ACC112 (cell line): ENCODE data around the gene ARHGEF2.

Experiments
- H2AFZ ChIP-seq: fragments of 200-600 bp; sonication (generic); one replicate; pipeline ENCODE4 v1.6.0; 2017; ENCODE audit warnings: antibody characterized with exemption, low read length; ENCODE audit not compliant: unreplicated experiment
- H3K27ac ChIP-seq: fragments of 200-600 bp; sonication (generic); 2 replicates; pipeline ENCODE4 v1.5.1; 2014; ENCODE audit warnings: low read depth, mild to moderate bottlenecking, antibody characterized with exemption, low read length, moderate library complexity
- H3K27me3 ChIP-seq: fragments of 200-600 bp; sonication (generic); 2 replicates; pipeline ENCODE4 v1.6.1; 2014; ENCODE audit warnings: mild to moderate bottlenecking, antibody characterized with exemption, low read length, moderate library complexity, mixed read lengths; ENCODE audit not compliant: insufficient read depth
- H3K36me3 ChIP-seq: fragments of 200-600 bp; sonication (generic); 2 replicates; pipeline ENCODE4 v1.6.1; 2016; ENCODE audit warnings: mild to moderate bottlenecking, antibody characterized with exemption, low read length, moderate library complexity, mixed read lengths; ENCODE audit not compliant: insufficient read depth
- H3K4me1 ChIP-seq: fragments of 200-600 bp; sonication (generic); one replicate; pipeline ENCODE4 v1.6.1; 2016; ENCODE audit warnings: low read length, mixed read lengths; ENCODE audit not compliant: insufficient read depth, unreplicated experiment, control insufficient read depth
- H3K4me3 ChIP-seq: fragments of 200-600 bp; sonication (generic); 2 replicates; pipeline ENCODE4 v1.5.1; 2014; ENCODE audit warnings: mild to moderate bottlenecking, low read depth, low read length
- H3K79me2 ChIP-seq: fragments of 200-600 bp; sonication (generic); one replicate; pipeline ENCODE4 v1.6.0; 2016; ENCODE audit warnings: low read length; ENCODE audit not compliant: control insufficient read depth, unreplicated experiment, insufficient read depth

Gene ARHGEF2

GRCh38 chr1:156009404-156009803, 31.1 kb upstream of the ARHGEF2 start:
- Histone ChIP-seq H3K36me3 (peaks cover 18% of the 10 kb centered on the region), H3K27ac (no peak overlapping the region), H2AFZ (no peak overlapping the region), H3K4me1 (no peaks in the 10 kb centered on the region), H3K4me3 (no peak overlapping the region), H3K27me3 (no peaks in the 10 kb centered on the region), H3K79me2 (no peaks in the 10 kb centered on the region)

GRCh38 chr1:156006666-156007376, 28.5 kb upstream of the ARHGEF2 start:
- Histone ChIP-seq H3K27ac (no peak overlapping the region), H3K4me3 (no peak overlapping the region), H2AFZ (no peak overlapping the region), H3K4me1 (no peaks in the 10 kb centered on the region), H3K36me3 (peaks cover 9% of the 10 kb centered on the region; the same call in 1 of the 2 replicates), H3K27me3 (no peaks in the 10 kb centered on the region), H3K79me2 (no peaks in the 10 kb centered on the region)

DNA sequence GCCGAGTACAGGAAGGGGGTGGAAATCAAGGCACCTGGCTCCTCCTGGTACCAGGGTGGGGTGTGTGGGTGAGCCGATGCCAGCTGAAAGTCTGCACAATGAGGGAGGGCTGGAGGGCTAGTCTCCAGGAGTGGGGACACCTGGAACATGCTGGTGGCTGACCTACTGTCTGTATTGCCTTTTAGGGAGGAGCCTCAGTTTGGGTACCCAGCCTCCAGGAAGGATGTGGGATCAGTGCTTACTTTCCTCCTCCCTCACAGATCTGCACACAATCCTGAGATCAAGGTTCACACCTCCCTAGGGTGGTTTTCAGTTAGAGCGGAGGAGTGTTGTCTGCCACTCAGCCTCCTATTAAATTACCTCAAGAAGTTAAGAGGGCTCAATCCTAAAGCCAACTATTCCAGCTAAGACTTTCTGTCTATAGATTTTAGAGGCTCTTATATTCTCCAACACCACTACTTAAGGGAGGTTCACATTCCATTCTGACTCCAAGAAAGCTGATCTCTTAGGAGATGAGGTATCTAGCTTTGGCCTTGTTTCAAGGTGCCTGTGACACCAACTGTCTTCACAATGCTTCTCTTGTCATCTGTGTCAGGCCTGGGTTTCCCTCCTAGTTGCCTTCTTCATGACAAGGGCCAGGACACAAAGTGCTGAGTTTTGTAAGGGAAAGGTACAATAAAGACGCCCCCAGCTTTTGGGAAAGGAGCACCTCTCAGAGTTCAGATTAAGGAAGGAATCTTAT, 26.7 kb upstream of the ARHGEF2 start:
- no peaks in the 10 kb centered on the region for H3K79me2 ChIP-seq
- H3K27ac ChIP-seq: no peak overlapping the region
- peaks cover 3% of the 10 kb centered on the region for H3K4me1 ChIP-seq
- no peaks in the 10 kb centered on the region for H3K36me3 ChIP-seq
- no peaks in the 10 kb centered on the region for H3K27me3 ChIP-seq
- no peak overlapping the region for H2AFZ ChIP-seq
- H3K4me3 ChIP-seq: no peak overlapping the region

DNA sequence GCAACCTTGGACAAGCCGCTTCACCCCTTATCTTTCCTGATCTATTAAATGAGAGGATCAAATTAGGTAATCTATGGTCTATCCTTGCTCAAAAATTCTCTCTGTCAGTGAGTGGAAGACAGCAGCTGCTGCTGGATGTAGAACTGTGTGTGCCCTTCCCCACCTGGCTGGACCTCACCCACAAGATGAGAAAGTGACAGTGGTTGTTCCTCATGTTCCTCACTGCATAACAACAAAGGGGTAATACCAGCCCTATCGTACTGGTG, 25.5 kb upstream of the ARHGEF2 start:
- Histone ChIP-seq H3K79me2 (no peaks in the 10 kb centered on the region), H3K4me1 (peaks cover 3% of the 10 kb centered on the region), H3K36me3 (no peaks in the 10 kb centered on the region), H3K4me3 (no peak overlapping the region), H3K27me3 (no peaks in the 10 kb centered on the region), H2AFZ (no peak overlapping the region), H3K27ac (no peak overlapping the region)

GRCh38 chr1:156002188-156002911, 24.0 kb upstream of the ARHGEF2 start:
- Histone ChIP-seq H3K27me3 (no peaks in the 10 kb centered on the region), H2AFZ (no peak overlapping the region), H3K4me3 (no peak overlapping the region), H3K27ac (no peak overlapping the region), H3K36me3 (no peaks in the 10 kb centered on the region), H3K79me2 (no peaks in the 10 kb centered on the region), H3K4me1 (peaks cover 3% of the 10 kb centered on the region)

DNA sequence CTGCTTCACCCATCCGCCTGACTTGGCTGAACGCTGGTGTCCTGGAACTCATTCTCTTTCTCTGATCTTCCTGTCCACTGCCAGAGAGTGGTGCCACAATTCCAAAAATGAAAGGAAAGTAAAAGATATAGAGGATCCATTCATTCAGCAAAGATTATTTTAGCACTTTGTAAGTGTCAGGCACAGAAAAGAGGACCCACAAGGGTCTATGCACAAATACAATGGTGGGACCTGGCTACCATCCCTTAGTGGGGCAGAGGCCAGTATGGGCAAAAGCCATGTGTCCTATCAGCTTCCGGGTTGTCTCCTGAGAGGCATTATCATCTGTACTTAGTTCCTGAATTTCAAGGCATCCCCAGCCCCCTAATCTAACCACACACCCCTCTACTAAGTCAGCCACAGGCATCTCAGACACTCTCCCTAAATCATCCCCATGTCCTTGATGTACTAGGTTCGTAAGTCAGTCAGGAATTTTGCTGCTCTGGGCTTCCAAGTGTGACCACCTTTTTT, 23.4 kb upstream of the ARHGEF2 start:
- Histone ChIP-seq H3K79me2 (no peaks in the 10 kb centered on the region), H3K4me1 (peaks cover 3% of the 10 kb centered on the region), H3K27ac (no peak overlapping the region), H3K27me3 (no peaks in the 10 kb centered on the region), H3K36me3 (no peaks in the 10 kb centered on the region), H2AFZ (peak overlapping the region; percentile 44), H3K4me3 (no peak overlapping the region)

DNA sequence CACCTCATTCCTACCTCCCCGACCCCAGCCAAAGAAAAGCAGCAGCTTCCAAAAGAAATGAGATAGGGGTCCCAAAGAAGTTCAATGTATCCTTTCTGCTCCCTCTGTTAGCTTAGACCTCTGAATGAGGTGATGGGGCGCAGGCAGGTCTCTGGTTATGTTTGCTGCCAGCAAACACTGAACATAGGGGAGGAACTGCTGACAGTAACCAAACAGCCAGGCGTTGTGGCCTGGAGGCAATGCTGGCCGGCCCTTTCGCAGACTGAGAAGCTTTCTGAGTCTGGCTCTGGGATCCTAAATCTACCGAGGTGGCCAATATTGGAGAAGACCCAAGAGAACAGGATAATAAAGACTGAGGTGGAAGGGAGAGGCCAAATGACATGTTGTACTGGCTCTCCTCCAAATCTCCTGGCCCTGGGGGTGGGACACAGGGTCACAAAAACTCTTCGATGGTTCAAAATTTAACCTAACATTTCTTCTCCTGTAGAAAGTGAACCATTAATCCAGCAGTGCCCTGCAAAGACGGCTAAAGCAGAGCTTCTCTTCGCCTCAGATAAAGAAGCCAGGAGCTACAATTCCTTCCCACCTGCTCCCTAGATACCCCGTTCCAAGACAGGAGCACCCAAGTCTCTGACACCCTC, 22.8 kb upstream of the ARHGEF2 start:
- no peak overlapping the region for H3K27ac ChIP-seq

DNA sequence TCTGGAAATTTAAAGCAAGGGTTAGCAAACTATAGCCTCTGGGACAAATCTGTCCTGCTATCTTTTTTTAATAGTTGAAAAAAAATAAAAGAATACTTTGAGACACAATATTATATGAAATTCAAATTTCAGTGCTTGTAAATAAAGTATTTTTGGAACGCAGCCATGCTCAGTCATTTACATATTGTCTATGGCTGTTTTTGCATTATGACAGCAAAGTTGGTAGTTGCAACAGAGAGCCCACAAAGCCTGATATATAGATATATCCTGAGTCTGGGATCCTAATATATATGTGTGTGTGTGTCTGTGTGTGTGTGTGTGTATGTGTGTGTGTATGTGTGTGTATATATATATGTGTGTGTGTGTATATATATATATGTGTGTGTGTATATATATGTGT, 21.6 kb upstream of the ARHGEF2 start:
- H3K27ac ChIP-seq: no peak overlapping the region
- peaks cover 3% of the 10 kb centered on the region for H3K4me1 ChIP-seq
- H3K4me3 ChIP-seq: no peak overlapping the region
- H3K79me2 ChIP-seq: no peaks in the 10 kb centered on the region
- no peak overlapping the region for H2AFZ ChIP-seq
- H3K36me3 ChIP-seq: no peaks in the 10 kb centered on the region
- no peaks in the 10 kb centered on the region for H3K27me3 ChIP-seq

More for the DNA sequence above, 22.8 kb upstream of the ARHGEF2 start:
- Histone ChIP-seq H3K36me3 (no peaks in the 10 kb centered on the region), H3K27me3 (no peaks in the 10 kb centered on the region), H3K79me2 (no peaks in the 10 kb centered on the region), H3K4me3 (no peak overlapping the region), H2AFZ (peak overlapping the region; percentile 44), H3K4me1 (peaks cover 3% of the 10 kb centered on the region)

DNA sequence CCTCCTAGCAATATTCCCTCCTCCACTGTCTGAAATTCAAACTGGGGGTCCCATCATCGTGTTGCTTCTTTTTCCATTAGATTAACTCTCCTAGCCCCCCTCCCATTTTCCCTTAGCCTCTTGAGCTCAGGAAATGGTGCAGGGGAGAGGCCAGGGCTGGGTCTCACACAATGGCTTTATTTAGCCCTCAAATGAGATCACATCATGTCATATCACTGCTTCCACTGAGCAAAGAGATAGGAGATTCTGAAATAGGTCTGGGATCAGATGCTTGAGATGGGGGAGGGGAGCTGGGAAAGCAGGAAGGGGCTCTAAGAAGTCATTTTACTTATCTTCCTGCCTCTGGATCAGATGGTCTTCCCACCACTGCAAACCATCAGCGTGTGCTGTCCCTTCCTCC, 17.8 kb upstream of the ARHGEF2 start:
- Histone ChIP-seq H3K27ac (no peak overlapping the region), H3K4me1 (peaks cover 1% of the 10 kb centered on the region), H2AFZ (no peak overlapping the region), H3K4me3 (no peak overlapping the region), H3K79me2 (no peaks in the 10 kb centered on the region), H3K27me3 (no peaks in the 10 kb centered on the region), H3K36me3 (no peaks in the 10 kb centered on the region)

GRCh38 chr1:155993595-155993994, 15.2 kb upstream of the ARHGEF2 start:
- H3K27me3 ChIP-seq: no peaks in the 10 kb centered on the region
- H3K79me2 ChIP-seq: no peaks in the 10 kb centered on the region
- H3K4me3 ChIP-seq: no peak overlapping the region
- peaks cover 13% of the 10 kb centered on the region for H3K4me1 ChIP-seq
- no peaks in the 10 kb centered on the region for H3K36me3 ChIP-seq
- H2AFZ ChIP-seq: no peak overlapping the region
- no peak overlapping the region for H3K27ac ChIP-seq
